ENCODE measurements around the gene TM7SF2.
"Not testable (repeated sequence)": the region's sequence is repeated elsewhere in the genome, so short reads cannot be mapped to it uniquely, and the experiment has no call there.

TM7SF2 gene

DNA sequence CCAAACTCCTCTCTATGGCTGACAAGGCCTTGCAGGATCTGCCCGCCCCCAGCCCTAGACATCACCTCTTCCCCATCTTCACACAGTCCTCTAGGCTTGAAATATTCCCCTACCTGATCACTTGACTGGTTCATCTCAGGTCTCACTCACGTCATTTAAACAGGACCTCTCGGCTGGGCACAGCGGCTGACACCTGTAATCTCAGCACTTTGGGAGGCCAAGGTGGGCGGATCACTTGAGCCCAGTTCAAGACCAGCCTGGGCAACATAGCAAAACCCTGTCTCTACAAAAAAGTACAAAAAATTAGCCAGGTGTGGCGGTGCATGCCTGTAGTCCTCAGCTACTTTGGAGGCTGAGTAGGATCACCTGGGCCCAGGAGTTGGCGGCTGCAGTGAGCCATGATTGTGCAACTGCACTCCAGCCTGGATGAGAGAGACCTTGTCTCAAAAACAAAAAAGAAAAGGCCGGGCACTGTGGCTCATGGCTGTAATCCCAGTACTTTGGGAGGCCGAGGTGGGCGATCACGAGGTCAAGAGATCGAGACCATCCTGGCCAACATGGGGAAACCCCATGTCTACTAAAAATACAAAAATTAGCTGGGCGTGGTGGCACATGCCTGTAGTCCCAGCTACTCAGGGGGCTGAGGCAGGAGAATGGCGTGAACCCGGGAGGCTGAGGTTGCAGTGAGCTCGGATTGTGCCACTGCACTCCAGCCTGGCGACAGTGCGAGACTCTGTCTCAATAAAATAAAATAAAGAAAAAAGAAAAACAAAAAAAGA lies 7.4 kb downstream of the TM7SF2 start:
- H3K27me3 Mint-ChIP-seq; ATAC-seq (replicated peaks; ENCODE audit: extremely low read depth, poor library complexity, severe bottlenecking); DNase-seq (ENCODE audit: low spot score in 2 of 2); H3K9me3 Mint-ChIP-seq; H3K4me3 Mint-ChIP-seq: not testable (repeated sequence)
- Mint-ChIP-seq H3K4me1 (peaks cover 24% of the 10 kb centered on the region), H3K27ac (ENCODE audit: low read depth) (peak overlapping the region; percentile 81), H3K36me3 (ENCODE audit: insufficient read depth) (peaks cover 45% of the 10 kb centered on the region)

DNA sequence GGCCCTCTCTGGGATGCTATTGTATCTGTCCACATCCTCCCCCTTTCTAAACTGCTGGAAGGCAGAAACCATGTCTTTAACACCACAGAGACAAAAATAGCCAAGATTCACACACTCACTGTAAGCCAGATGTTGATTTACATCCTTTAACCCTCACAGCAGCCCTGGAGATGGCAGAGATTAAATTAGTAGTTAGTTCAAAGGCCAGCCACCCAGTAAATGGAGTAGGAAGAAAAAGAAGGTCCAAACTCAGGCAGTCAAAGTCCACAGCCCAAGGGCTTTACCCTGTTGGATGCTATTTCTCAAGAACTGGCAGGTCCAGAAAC lies 8.0 kb downstream of the TM7SF2 start:
- no peak overlapping the region for H3K4me3 Mint-ChIP-seq
- H3K27ac Mint-ChIP-seq (ENCODE audit: low read depth) = no peak overlapping the region

DNA sequence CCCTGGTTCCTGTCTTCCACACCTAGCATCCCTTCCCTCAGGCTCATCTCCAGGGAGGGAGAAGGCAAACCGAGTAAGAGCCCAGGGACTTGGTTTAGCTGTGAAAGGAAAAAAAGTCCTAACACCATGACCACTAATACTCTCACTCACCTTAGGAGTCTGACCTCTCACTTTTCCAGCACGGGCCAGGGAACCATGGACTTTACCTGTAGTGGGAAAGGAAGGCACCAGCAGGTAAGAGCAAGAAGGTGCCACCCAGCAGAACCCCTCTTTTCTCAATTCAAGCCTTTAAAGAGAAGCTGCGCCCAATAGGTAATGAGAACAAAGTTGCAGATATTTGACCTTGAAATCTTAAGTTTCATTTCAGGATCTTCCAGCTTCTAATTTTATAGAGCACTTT lies 9.2 kb downstream of the TM7SF2 start:
- Mint-ChIP-seq H3K36me3 (ENCODE audit: insufficient read depth) (peaks cover 51% of the 10 kb centered on the region), H3K9me3 (no peaks in the 10 kb centered on the region), H3K27me3 (no peaks in the 10 kb centered on the region), H3K4me3 (peak overlapping the region; percentile 96), H3K27ac (ENCODE audit: low read depth) (peak overlapping the region; percentile 99), H3K4me1 (peaks cover 24% of the 10 kb centered on the region)
- DNase-seq (ENCODE audit: low spot score in 2 of 2) (no peak), ATAC-seq (replicated peaks; ENCODE audit: extremely low read depth, poor library complexity, severe bottlenecking) (no peak)

More for the DNA sequence above, 8.0 kb downstream of the TM7SF2 start:
- no peaks in the 10 kb centered on the region for H3K27me3 Mint-ChIP-seq
- no peaks in the 10 kb centered on the region for H3K9me3 Mint-ChIP-seq
- no peak for ATAC-seq (replicated peaks; ENCODE audit: extremely low read depth, poor library complexity, severe bottlenecking)
- no peak for DNase-seq (ENCODE audit: low spot score in 2 of 2)
- H3K4me1 Mint-ChIP-seq = peaks cover 24% of the 10 kb centered on the region
- peaks cover 43% of the 10 kb centered on the region for H3K36me3 Mint-ChIP-seq (ENCODE audit: insufficient read depth)

DNA sequence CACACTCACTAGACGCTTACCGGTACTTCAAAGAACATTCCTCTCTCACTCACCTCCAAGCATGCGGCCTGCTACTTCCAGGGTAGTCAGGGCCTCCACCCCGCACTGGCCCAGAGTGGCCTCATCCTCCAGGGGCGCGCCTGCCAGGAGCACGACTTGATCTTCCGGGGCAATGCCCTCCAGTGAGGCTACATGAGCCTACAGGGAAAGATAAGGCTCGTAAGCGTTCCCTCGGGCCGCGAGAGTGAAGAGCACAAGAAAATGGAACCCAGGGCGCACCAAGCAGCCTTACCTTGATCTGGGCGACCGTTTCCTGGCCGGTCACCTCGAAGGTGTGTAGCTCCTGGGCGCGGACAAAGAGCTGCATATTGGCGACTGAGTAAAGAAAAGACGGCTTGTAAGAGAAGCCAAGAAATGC lies 9.8 kb downstream of the TM7SF2 start:
- Mint-ChIP-seq H3K36me3 (ENCODE audit: insufficient read depth) (peaks cover 57% of the 10 kb centered on the region), H3K27ac (ENCODE audit: low read depth) (peak overlapping the region; percentile 99), H3K9me3 (no peaks in the 10 kb centered on the region), H3K4me3 (peak overlapping the region; percentile 96), H3K4me1 (peaks cover 24% of the 10 kb centered on the region), H3K27me3 (no peaks in the 10 kb centered on the region)
- ATAC-seq (replicated peaks; ENCODE audit: extremely low read depth, poor library complexity, severe bottlenecking) (no peak), DNase-seq (ENCODE audit: low spot score in 2 of 2) (no peak)

DNA sequence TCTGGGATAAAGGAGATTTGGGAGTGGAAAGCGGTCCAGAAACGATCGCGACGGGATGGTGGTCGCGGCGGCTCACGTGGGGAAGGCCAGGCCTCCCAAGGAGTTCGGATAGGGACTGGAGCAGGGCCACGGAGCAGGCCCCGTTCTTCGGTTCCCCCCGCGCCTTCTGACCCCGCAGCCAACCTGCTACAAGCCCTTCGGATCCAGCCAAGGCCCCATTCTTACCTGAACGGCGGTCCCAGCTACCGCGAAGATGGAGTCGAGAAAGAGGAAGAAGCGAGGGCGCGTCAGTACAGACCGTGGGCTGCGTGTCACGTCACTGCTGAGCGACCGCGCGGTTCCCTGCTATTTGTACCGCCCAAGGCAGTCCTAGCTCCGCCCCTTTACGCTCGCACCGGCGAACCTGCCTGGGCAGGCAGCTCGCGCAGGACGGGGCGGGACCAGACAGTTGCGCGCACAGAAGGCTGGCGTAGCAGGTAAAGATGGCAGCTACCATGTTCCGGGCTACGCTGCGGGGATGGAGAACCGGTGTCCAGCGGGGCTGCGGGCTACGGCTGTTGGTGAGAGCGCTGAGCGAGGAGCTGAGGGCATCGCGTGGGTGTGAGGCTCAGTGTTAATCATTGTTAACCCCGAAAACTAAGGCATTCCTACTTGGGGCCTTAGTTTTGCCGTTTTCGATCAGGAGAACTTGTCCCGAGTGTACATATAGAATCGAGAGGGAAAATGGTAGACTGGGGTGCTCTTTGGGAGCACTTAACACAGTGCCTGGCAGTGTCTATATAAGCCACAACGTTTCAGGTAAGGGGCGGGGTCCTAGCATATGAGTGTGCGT lies 10.4 kb downstream of the TM7SF2 start, which contains the start of the genes FAU and MRPL49:
Gene FAU (minus strand): TSS at position 270 of the 832 bp plus-strand sequence. CDS start 321 bp downstream, outside the sequence.
Gene MRPL49 (plus strand): TSS at position 457 of the 832 bp plus-strand sequence. CDS start 26 bp downstream, at position 483.
- Mint-ChIP-seq H3K36me3 (ENCODE audit: insufficient read depth) (peaks cover 55% of the 10 kb centered on the region), H3K4me1 (peaks cover 24% of the 10 kb centered on the region)
- ATAC-seq (replicated peaks; ENCODE audit: extremely low read depth, poor library complexity, severe bottlenecking) = peak; percentile 86

DNA sequence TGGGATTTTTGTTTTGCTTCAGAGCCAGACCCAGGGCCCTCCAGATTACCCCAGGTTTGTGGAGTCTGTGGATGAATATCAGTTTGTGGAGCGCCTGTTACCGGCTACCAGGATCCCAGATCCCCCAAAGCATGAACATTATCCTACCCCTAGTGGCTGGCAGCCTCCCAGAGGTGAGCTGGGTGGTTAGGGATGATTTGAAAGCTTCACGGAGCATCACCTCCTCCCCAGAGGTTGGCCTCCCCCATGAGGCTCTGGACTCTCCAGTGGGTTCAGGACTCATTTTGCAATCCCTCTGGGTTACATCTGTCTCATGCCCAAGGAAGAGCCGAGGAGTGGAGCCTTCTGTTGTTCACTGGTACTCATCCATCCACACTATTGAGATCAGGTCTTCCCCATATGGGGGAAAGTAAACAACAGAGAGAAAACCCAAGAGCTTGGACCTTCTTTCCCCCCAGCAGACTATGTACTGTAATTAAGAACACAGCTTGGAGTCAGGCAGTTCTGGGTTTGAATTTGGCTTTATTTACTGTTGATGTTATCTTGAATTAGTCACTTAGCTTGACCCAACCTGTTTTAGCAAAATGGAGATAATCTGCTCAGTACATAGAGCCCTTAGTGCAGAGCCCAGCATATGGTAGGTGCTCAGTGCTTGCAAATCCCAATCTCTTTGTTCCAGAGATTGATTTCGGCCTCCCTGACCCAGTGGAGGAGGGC lies 13.0 kb downstream of the TM7SF2 start:
- peaks cover 47% of the 10 kb centered on the region for H3K36me3 Mint-ChIP-seq (ENCODE audit: insufficient read depth)
- no peaks in the 10 kb centered on the region for H3K9me3 Mint-ChIP-seq
- peaks cover 16% of the 10 kb centered on the region for H3K4me1 Mint-ChIP-seq
- no peak for DNase-seq (ENCODE audit: low spot score in 2 of 2)
- ATAC-seq (replicated peaks; ENCODE audit: extremely low read depth, poor library complexity, severe bottlenecking) = no peak
- no peak overlapping the region for H3K27ac Mint-ChIP-seq (ENCODE audit: low read depth)
- H3K27me3 Mint-ChIP-seq = no peaks in the 10 kb centered on the region
- H3K4me3 Mint-ChIP-seq = peak overlapping the region; percentile 25

More for the DNA sequence above, 10.4 kb downstream of the TM7SF2 start, which contains the start of the genes FAU and MRPL49:
- peak within 1 kb of the TSS; percentile 96 for H3K4me3 Mint-ChIP-seq
- H3K27ac Mint-ChIP-seq (ENCODE audit: low read depth) = peak within 1 kb of the TSS; percentile 99
- no peaks in the 10 kb centered on the region for H3K9me3 Mint-ChIP-seq
- peak; percentile 93 to 98 for DNase-seq (ENCODE audit: low spot score in 2 of 2)
- no peaks in the 10 kb centered on the region for H3K27me3 Mint-ChIP-seq

DNA sequence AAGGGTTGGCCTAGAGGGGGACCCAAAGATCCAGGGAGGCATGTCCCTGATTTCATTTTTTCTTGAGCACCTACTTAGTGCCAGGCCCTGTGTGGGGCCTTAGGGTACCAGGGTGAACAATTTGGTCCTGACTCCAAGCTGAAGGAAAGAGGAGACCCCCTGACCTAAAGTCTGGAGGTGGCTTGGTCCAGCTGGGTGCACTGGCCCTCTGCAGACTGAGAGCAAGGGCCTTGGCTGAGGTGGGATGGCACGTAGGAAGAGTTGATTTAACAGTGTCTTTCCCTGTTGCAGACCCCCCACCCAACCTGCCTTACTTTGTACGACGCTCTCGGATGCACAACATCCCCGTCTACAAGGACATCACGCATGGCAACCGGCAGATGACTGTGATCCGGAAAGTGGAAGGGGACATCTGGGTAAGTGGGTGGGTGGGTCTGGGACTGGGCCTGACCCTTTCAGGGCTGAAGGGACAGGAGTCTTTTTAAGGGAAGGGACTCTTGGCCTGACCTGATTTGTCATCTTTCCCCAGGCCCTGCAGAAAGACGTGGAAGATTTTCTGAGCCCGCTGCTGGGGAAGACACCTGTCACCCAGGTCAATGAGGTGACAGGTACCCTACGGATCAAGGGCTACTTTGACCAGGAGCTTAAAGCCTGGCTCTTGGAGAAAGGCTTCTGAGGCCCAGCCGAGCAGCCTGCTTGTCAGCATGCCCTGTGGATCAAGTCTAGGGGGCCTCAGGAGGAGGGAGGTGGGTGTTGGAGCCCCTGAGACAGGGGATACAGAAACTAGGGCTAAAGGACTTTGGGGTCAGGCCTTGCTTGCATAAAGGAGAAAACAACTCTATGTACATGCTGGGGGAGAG lies 13.8 kb downstream of the TM7SF2 start:
- H3K4me3 Mint-ChIP-seq = no peak overlapping the region

DNA sequence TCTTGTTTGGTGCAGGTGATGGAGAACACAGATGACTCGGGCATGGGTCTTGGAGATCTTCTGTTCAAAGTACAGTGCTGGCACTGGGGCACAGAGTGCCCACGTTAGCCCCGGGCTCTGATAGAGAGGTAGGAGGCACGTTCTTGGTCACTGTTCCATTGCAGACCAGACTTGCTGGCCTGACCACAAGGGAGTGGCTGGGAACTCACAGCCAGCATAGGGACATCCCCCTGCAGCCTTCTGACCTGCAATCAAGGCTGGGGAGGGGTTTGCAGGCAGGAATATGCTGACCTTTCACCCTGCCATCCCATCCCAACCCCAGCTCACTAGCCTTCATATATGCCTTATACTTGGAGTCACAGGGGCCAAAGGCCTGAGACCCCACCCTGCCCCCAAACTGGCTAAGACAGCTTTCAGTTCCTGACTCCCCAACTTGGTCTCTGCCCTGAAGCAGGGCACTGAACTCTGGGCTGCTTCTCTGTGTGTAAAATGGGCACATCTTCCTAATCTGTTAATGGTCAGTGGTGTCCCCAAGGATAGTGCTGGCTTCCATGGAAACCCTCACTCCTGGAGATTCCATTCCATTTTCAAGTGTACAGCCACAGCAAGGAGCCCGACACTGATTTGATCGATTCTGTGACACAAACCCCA lies 15.1 kb downstream of the TM7SF2 start:
- Mint-ChIP-seq H3K9me3 (no peaks in the 10 kb centered on the region), H3K27me3 (no peaks in the 10 kb centered on the region), H3K27ac (ENCODE audit: low read depth) (no peak overlapping the region), H3K36me3 (ENCODE audit: insufficient read depth) (peaks cover 39% of the 10 kb centered on the region), H3K4me3 (no peak overlapping the region), H3K4me1 (peaks cover 14% of the 10 kb centered on the region)
- DNase-seq (ENCODE audit: low spot score in 2 of 2) (no peak), ATAC-seq (replicated peaks; ENCODE audit: extremely low read depth, poor library complexity, severe bottlenecking) (no peak)

More for the DNA sequence above, 13.8 kb downstream of the TM7SF2 start:
- Mint-ChIP-seq H3K36me3 (ENCODE audit: insufficient read depth) (peaks cover 40% of the 10 kb centered on the region), H3K27ac (ENCODE audit: low read depth) (no peak overlapping the region), H3K9me3 (no peaks in the 10 kb centered on the region), H3K27me3 (no peaks in the 10 kb centered on the region), H3K4me1 (peaks cover 16% of the 10 kb centered on the region)
- no peak for ATAC-seq (replicated peaks; ENCODE audit: extremely low read depth, poor library complexity, severe bottlenecking)
- DNase-seq (ENCODE audit: low spot score in 2 of 2) = no peak

DNA sequence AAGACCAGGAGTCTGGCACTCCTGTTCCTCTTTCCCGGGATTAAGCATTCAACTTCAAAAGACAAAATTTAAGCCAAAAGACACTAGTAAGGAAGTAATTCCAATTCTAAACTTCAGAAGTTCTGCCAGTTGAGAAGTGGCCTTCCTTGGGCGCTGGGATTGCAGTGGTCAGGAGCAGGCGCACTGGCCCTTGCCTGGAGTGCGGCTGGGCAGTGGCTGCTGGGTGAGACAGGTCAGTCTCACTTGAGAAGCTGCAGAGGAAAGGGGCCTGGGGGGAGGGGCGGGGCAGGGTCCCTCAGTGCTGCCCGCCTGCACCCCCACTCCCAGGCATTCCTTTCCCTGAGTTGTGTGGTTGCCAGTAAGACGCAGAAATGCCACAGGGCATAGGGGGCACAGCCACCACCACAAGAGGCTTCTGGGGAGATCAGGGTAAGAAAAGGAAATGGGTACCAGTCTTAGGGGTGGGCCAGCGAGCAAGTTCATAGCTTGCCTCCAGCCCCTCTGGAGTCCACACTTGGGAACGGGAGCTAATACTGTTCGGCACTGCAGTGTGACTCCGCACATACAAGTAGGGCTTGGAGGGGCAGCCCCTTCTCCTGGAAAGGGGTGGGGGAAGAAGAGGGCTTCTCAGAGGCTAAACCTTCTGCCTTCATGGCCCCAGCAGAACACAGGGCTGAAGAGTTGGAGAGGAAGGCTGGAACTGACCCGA lies 16.0 kb downstream of the TM7SF2 start:
- Mint-ChIP-seq H3K36me3 (ENCODE audit: insufficient read depth) (peaks cover 33% of the 10 kb centered on the region), H3K9me3 (no peaks in the 10 kb centered on the region), H3K27me3 (no peaks in the 10 kb centered on the region), H3K4me3 (no peak overlapping the region), H3K27ac (ENCODE audit: low read depth) (peak overlapping the region; percentile 51), H3K4me1 (peaks cover 10% of the 10 kb centered on the region)
- ATAC-seq (replicated peaks; ENCODE audit: extremely low read depth, poor library complexity, severe bottlenecking) (no peak), DNase-seq (ENCODE audit: low spot score in 2 of 2) (no peak)

DNA sequence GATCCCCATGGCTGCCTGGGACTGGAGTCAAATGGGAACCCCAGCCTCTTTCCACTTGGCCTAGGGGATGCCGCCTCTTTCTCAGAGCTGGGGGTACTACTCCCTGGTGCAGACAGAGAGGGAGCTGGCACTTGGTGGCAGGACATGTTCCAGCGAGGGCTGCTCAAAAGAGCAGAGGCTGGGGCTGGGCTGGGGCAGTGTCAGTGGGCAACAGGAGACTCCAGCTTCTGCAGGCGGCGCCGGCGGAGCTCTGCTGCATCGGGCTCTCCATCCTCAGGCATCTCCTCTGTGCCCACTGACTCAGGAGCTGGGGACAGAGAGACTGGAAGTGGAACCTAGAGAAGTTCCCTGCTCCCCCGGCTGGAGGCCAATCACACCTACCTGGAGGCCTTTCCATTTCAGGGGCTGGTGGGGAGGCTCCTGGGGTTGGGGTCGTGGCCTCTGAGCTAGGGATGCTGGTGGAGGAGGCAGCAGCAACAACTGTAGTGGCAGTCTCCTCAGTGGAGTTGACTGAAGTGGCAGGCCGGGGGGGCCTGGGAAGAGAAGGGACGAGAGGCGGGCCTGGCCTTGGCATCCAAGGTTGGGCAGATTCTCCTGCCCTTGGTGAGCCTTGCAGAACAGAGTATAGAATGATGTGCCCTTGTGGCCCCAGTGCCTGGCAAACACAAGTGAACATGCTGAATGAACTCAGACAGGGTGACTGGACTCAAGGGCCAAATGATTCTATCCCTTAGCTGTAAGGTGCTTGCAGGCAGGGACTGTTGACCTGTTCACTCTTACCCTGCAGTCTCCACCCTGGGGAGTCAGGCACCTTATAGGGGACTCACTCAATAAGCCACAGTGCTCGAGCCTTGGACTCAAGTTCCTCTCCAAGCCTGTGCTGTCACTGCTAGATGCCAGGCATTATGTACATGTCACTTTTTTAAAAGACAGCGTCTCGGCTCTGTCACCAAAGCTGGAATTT lies 16.8 kb downstream of the TM7SF2 start:
- ATAC-seq (replicated peaks; ENCODE audit: extremely low read depth, poor library complexity, severe bottlenecking) = no peak
- peaks cover 19% of the 10 kb centered on the region for H3K4me1 Mint-ChIP-seq
- peak overlapping the region; percentile 51 for H3K27ac Mint-ChIP-seq (ENCODE audit: low read depth)

More for the DNA sequence above, 16.8 kb downstream of the TM7SF2 start:
- Mint-ChIP-seq H3K27me3 (no peaks in the 10 kb centered on the region), H3K36me3 (ENCODE audit: insufficient read depth) (peaks cover 35% of the 10 kb centered on the region), H3K4me3 (no peak overlapping the region), H3K9me3 (no peaks in the 10 kb centered on the region)
- no peak for DNase-seq (ENCODE audit: low spot score in 2 of 2)

All from central memory CD8-positive, alpha-beta T cell (primary cell).